Measurements from ENCODE around the gene GNE.
"Not testable (repeated sequence)": the region's sequence is repeated elsewhere in the genome, so short reads cannot be mapped to it uniquely, and the experiment has no call there.

The GNE gene

DNA sequence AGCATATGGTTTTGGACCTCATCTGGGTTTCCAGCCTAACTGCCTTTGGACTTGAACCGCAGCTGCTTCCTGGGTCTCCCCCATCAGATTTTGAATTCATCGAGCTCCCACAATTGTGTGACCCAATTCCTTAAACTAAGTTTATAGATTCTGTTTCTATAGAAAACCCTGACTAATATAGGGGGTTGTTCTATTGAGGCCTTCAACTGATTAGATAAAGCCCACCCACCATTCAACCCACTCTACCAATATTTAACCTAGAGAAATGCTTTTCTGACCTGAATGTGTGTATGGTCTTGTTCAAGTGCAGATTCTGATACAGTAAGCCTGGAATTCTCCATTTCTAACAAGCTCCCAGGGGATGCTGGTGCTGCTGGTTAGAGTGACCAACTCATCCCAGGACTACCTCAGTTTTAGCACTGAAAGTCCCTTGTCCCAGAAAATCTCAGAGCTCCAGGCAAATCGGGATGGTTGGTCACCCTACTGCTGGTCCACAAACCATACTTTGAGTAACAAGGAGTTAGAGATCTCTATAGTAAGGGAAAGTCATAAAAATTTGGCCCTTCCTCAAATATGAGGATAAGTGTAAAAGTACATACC lies 31.7 kb upstream of the GNE start:
- no peaks in the 10 kb centered on the region for H3K27me3 ChIP-seq (replicated peaks; ENCODE audit: control insufficient read depth, insufficient read depth, low read length)
- no peaks in the 10 kb centered on the region for H3K36me3 ChIP-seq (ENCODE audit: control insufficient read depth, insufficient read depth, low read length, severe bottlenecking)
- DNase-seq (ENCODE audit: low read depth) = no peak
- H3K4me3 ChIP-seq (ENCODE audit: low read length) = no peak overlapping the region
- H3K4me1 ChIP-seq (ENCODE audit: control insufficient read depth, insufficient read depth, low read length) = peaks cover 14% of the 10 kb centered on the region
- H3K9me3 ChIP-seq (ENCODE audit: control insufficient read depth, low read length) = no peaks in the 10 kb centered on the region
- no peak overlapping the region for H3K9ac ChIP-seq (ENCODE audit: low read length)

DNA sequence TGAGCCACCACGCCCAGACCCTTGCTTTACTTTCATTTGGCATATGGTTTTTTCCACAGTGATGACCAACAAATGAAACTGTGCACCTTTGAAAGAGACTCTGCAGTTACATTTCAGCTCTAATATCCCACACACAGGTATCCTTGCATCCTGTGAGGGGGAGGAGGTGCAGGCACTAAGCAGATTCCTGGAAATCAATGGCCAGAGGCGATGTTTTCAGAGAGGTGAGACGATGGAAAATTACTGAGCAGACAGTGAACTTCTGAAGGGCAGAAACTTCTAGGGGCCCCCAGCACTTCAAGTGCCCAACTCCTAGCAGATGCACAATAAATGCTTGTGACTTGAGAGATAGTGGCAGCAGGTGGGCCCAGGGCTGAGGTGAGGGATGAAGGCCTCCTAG lies 29.8 kb upstream of the GNE start:
- Histone ChIP-seq H3K4me3 (ENCODE audit: low read length) (no peak overlapping the region), H3K4me1 (ENCODE audit: control insufficient read depth, insufficient read depth, low read length) (peaks cover 14% of the 10 kb centered on the region), H3K9me3 (ENCODE audit: control insufficient read depth, low read length) (no peaks in the 10 kb centered on the region), H3K36me3 (ENCODE audit: control insufficient read depth, insufficient read depth, low read length, severe bottlenecking) (no peaks in the 10 kb centered on the region), H3K9ac (ENCODE audit: low read length) (no peak overlapping the region), H3K27me3 (replicated peaks; ENCODE audit: control insufficient read depth, insufficient read depth, low read length) (no peaks in the 10 kb centered on the region)
- no peak for DNase-seq (ENCODE audit: low read depth)

DNA sequence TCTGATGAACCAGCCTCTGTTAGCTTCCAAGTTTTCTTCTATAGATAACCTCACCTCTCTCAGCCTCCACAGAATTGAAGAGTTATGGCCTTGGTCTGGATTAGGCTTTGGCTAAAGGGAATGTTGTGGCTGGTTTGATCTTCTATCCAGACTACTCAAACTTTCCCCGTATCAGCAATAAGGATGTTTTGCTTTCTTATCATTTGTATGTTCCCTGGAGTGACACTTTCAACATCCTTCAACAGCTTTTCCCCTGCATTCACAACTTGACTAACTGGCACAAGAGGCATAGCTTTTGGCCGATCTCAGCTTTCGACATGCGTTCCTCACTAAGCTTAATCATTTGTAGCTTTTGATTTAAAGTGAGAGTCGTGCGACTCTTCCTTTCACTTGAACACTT lies 28.1 kb upstream of the GNE start:
- no peak for DNase-seq (ENCODE audit: low read depth)
- Histone ChIP-seq H3K4me1 (ENCODE audit: control insufficient read depth, insufficient read depth, low read length) (peaks cover 14% of the 10 kb centered on the region), H3K4me3 (ENCODE audit: low read length) (no peak overlapping the region), H3K9ac (ENCODE audit: low read length) (no peak overlapping the region), H3K9me3 (ENCODE audit: control insufficient read depth, low read length) (no peaks in the 10 kb centered on the region), H3K27me3 (replicated peaks; ENCODE audit: control insufficient read depth, insufficient read depth, low read length) (no peaks in the 10 kb centered on the region), H3K36me3 (ENCODE audit: control insufficient read depth, insufficient read depth, low read length, severe bottlenecking) (no peaks in the 10 kb centered on the region)

DNA sequence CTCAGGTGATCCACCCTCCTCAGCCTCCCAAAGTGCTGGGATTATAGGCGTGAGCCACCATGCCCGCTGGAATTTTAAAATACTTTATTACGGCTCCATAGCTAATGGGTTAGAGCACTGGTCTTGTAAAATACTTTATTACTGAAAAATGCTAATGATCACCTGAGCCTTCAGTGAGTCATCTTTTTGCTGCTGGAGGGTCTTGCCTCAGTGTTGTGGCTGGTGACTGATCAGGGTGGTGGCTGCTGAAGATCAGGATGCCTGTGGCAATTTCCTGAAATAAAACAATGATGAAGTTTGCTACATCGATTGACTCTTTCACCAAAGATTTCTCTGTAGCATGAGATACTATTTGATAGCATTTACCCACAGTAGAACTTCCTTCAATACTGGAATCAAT lies 26.0 kb upstream of the GNE start:
- Histone ChIP-seq H3K9me3 (ENCODE audit: control insufficient read depth, low read length) (no peaks in the 10 kb centered on the region), H3K36me3 (ENCODE audit: control insufficient read depth, insufficient read depth, low read length, severe bottlenecking) (no peaks in the 10 kb centered on the region), H3K9ac (ENCODE audit: low read length) (no peak overlapping the region), H3K4me1 (ENCODE audit: control insufficient read depth, insufficient read depth, low read length) (peaks cover 14% of the 10 kb centered on the region), H3K4me3 (ENCODE audit: low read length) (no peak overlapping the region), H3K27me3 (replicated peaks; ENCODE audit: control insufficient read depth, insufficient read depth, low read length) (no peaks in the 10 kb centered on the region)
- no peak for DNase-seq (ENCODE audit: low read depth)

DNA sequence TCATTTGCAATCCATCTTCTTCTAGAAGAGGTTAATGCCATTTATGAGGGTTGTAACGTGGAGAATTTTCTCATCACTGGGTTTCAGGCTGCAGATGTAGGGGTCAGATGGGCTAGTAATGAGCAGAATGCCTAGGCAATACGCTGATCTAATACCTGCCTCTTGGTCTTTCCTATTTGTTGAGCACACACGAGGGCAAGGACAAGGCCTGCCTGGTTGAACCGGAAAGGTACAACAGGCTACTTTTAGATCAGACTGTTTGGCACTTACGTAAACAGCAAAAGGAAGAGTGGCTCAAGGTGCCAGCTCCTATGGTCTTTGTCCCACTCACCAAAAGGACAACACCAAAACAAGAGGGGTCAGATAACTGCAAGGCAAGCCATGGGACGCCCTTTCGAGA lies 24.0 kb upstream of the GNE start:
- H3K36me3 ChIP-seq (ENCODE audit: control insufficient read depth, insufficient read depth, low read length, severe bottlenecking) = no peaks in the 10 kb centered on the region
- no peak for DNase-seq (ENCODE audit: low read depth)
- no peak overlapping the region for H3K9ac ChIP-seq (ENCODE audit: low read length)
- H3K9me3 ChIP-seq (ENCODE audit: control insufficient read depth, low read length) = no peaks in the 10 kb centered on the region
- H3K4me1 ChIP-seq (ENCODE audit: control insufficient read depth, insufficient read depth, low read length) = peaks cover 14% of the 10 kb centered on the region
- H3K27me3 ChIP-seq (replicated peaks; ENCODE audit: control insufficient read depth, insufficient read depth, low read length) = no peaks in the 10 kb centered on the region
- H3K4me3 ChIP-seq (ENCODE audit: low read length) = no peak overlapping the region

DNA sequence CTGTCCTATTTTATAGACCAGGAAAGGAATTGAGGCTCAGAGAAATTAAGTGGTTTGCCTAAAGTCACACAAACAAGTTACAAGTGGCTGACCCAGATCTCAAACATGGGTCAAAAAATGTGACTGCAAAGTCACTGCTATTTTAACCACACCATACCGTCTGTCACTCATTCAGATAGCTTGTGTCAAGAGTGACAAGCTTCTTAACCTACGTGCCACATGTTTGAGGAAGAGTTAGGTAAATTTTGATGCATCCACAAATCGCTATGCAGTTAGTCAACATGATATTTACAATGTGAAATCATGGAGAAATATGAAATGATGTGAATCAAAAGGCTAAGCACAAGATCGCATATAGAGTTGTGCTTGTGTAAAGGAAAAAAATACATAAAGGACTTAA lies 22.7 kb upstream of the GNE start:
- Histone ChIP-seq H3K9ac (ENCODE audit: low read length) (no peak overlapping the region), H3K36me3 (ENCODE audit: control insufficient read depth, insufficient read depth, low read length, severe bottlenecking) (no peaks in the 10 kb centered on the region), H3K9me3 (ENCODE audit: control insufficient read depth, low read length) (no peaks in the 10 kb centered on the region), H3K4me1 (ENCODE audit: control insufficient read depth, insufficient read depth, low read length) (peaks cover 1% of the 10 kb centered on the region), H3K27me3 (replicated peaks; ENCODE audit: control insufficient read depth, insufficient read depth, low read length) (no peaks in the 10 kb centered on the region), H3K4me3 (ENCODE audit: low read length) (no peak overlapping the region)
- DNase-seq (ENCODE audit: low read depth) = no peak

DNA sequence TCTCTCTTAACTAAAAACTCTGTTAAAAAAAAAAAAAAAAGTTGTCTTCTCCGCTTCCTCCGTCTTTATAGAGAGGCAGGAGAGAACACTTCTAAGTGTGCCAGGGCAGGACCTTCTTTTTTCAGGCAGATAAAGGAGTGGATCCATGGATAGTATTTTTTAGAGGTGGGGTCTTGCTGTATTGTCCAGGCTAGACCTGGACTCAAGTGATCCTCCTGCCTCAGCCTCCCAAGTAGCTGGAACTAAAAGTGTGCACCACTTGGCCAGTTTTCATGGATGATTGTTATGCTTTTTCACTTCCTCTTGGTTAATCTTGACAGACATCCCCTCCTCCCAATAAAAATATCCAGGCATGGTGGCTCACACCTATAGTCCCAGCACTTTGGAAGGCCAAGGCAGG lies 20.0 kb upstream of the GNE start:
- Histone ChIP-seq H3K36me3 (ENCODE audit: control insufficient read depth, insufficient read depth, low read length, severe bottlenecking) (no peaks in the 10 kb centered on the region), H3K27me3 (replicated peaks; ENCODE audit: control insufficient read depth, insufficient read depth, low read length) (no peaks in the 10 kb centered on the region), H3K4me3 (ENCODE audit: low read length) (no peak overlapping the region), H3K9me3 (ENCODE audit: control insufficient read depth, low read length) (no peaks in the 10 kb centered on the region), H3K4me1 (ENCODE audit: control insufficient read depth, insufficient read depth, low read length) (no peaks in the 10 kb centered on the region), H3K9ac (ENCODE audit: low read length) (no peak overlapping the region)
- DNase-seq (ENCODE audit: low read depth) = no peak

DNA sequence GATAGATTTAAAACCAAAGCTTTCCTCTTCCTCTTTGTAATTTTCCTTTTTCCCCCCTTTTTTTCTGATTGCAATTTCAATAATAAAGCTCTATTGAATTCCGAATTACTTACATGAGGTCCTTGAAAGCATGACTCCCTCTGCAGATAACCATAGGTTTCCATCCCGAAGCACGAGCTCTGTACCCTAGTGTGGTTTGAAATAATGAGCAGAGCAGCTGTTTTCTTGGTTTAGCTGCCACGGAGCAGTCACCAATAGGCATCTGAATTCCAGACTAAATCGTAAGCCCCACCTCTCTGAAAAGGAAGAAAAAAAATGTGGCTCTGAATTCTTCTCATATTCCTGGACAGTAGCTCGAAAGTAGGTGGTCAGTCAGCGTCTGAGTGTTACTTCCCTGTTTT lies 18.5 kb upstream of the GNE start:
- H3K4me3 ChIP-seq (ENCODE audit: low read length) = peak overlapping the region; percentile 62
- no peaks in the 10 kb centered on the region for H3K4me1 ChIP-seq (ENCODE audit: control insufficient read depth, insufficient read depth, low read length)
- H3K36me3 ChIP-seq (ENCODE audit: control insufficient read depth, insufficient read depth, low read length, severe bottlenecking) = no peaks in the 10 kb centered on the region
- peak; percentile 83 for DNase-seq (ENCODE audit: low read depth)
- H3K27me3 ChIP-seq (replicated peaks; ENCODE audit: control insufficient read depth, insufficient read depth, low read length) = no peaks in the 10 kb centered on the region
- no peaks in the 10 kb centered on the region for H3K9me3 ChIP-seq (ENCODE audit: control insufficient read depth, low read length)
- H3K9ac ChIP-seq (ENCODE audit: low read length) = peak overlapping the region; percentile 40

DNA sequence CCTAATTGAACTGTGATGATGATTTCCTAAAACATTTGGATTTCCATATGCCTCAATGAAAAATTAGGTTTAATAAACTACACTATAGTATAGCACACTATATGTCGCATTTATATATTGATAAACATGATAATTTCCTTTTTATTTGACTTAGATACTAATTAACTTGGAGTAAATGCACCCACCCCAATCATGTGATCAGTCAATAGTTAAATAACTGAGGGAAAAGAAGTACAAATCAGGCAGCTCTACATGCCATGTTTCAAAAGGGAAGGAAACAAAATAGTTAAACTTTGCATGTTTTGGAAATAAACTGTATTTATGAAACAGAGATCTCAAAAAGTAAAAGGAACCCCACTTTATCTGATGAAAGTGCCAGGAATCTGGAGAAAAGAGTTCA lies 18.0 kb upstream of the GNE start:
- DNase-seq (ENCODE audit: low read depth) = no peak
- no peaks in the 10 kb centered on the region for H3K27me3 ChIP-seq (replicated peaks; ENCODE audit: control insufficient read depth, insufficient read depth, low read length)
- H3K4me1 ChIP-seq (ENCODE audit: control insufficient read depth, insufficient read depth, low read length) = no peaks in the 10 kb centered on the region
- peak overlapping the region; percentile 62 for H3K4me3 ChIP-seq (ENCODE audit: low read length)
- no peaks in the 10 kb centered on the region for H3K36me3 ChIP-seq (ENCODE audit: control insufficient read depth, insufficient read depth, low read length, severe bottlenecking)
- peak overlapping the region; percentile 40 for H3K9ac ChIP-seq (ENCODE audit: low read length)
- H3K9me3 ChIP-seq (ENCODE audit: control insufficient read depth, low read length) = no peaks in the 10 kb centered on the region

DNA sequence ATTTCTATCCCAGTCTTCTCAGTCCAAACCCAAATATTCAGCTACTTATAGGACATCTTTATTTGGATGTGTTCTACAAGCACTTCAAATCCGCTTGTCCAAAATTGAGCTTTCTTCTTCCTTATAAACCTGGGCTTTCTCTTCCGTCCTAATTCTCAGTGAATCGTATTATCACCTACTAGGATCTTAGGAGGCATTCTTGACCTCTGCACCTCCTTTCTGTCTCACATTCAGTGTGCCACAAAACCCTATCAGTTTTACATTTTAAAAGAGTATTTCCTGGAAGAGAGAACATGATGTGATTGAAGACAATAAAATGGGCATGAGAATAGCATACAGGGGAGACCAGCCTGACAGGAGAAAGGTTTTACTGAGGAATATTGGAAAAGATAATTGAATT lies 16.8 kb upstream of the GNE start:
- no peak for DNase-seq (ENCODE audit: low read depth)
- no peaks in the 10 kb centered on the region for H3K4me1 ChIP-seq (ENCODE audit: control insufficient read depth, insufficient read depth, low read length)
- no peaks in the 10 kb centered on the region for H3K9me3 ChIP-seq (ENCODE audit: control insufficient read depth, low read length)
- H3K9ac ChIP-seq (ENCODE audit: low read length) = no peak overlapping the region
- H3K4me3 ChIP-seq (ENCODE audit: low read length) = no peak overlapping the region
- no peaks in the 10 kb centered on the region for H3K36me3 ChIP-seq (ENCODE audit: control insufficient read depth, insufficient read depth, low read length, severe bottlenecking)
- H3K27me3 ChIP-seq (replicated peaks; ENCODE audit: control insufficient read depth, insufficient read depth, low read length) = no peaks in the 10 kb centered on the region

DNA sequence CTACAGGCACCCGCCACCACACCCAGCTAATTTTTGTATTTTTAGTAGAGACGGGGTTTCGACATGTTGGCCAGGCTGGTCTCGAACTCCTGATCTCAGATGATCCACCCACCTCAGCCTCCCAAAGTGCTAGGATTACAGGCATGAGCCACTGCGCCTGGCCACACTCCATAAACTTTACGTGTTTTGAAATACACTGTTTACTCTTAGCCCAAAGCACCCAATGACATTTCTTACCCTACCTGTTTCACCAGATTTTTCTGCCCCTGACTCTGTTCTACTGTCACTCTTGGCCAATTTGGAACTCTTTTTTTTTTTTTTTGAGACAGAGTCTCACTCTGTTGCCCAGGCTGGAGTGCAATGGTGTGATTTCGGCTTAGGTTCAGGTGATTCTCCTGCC lies 15.1 kb upstream of the GNE start:
- not testable (repeated sequence) for DNase-seq (ENCODE audit: low read depth); H3K4me1 ChIP-seq (ENCODE audit: control insufficient read depth, insufficient read depth, low read length); H3K9me3 ChIP-seq (ENCODE audit: control insufficient read depth, low read length); H3K36me3 ChIP-seq (ENCODE audit: control insufficient read depth, insufficient read depth, low read length, severe bottlenecking); H3K9ac ChIP-seq (ENCODE audit: low read length); H3K27me3 ChIP-seq (replicated peaks; ENCODE audit: control insufficient read depth, insufficient read depth, low read length); H3K4me3 ChIP-seq (ENCODE audit: low read length)

DNA sequence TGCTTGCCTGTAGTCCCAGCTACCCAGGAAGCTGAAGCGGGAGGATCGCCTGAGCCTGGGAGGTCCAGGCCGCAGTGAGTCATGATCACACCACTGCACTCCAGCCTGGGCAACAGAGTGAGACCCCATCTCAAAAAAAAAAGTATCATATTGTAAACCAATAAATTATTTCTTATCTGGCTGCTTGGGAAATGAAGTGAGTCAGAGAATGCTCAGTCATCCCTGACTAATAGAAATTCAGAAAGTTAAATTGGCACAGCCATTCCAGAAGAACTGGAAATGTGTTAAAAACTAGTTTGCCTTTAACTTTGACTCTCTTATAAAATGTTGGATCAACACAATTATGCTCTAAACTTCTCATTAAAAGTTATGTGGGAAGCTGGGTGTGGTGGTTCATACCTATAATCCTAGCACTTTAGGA lies 9.8 kb upstream of the GNE start:
- Histone ChIP-seq H3K9ac (ENCODE audit: low read length) (no peak overlapping the region), H3K9me3 (ENCODE audit: control insufficient read depth, low read length) (no peaks in the 10 kb centered on the region), H3K27me3 (replicated peaks; ENCODE audit: control insufficient read depth, insufficient read depth, low read length) (no peaks in the 10 kb centered on the region), H3K4me1 (ENCODE audit: control insufficient read depth, insufficient read depth, low read length) (peaks cover 6% of the 10 kb centered on the region), H3K4me3 (ENCODE audit: low read length) (no peak overlapping the region), H3K36me3 (ENCODE audit: control insufficient read depth, insufficient read depth, low read length, severe bottlenecking) (no peaks in the 10 kb centered on the region)
- DNase-seq (ENCODE audit: low read depth) = peak; percentile 13
